ENCODE results near the gene TSFM. TPM values are rescaled to one million over a fixed set of nuclear protein-coding genes. Genes with fewer than 3 reads are reported as not detected.

The TSFM gene
- total and polyA plus RNA-seq, 4 donors = 17.1 to 40.0 (median 26.0) TPM

- 81 to 91% methylated on average over 14 of the region's 14 CpGs for WGBS, 2 donors
- TF ChIP-seq CTCF (IDR thresholded peaks at IDR 0.05; ENCODE audit: control extremely low read depth, extremely low read depth) = no peak
- no peak for ATAC-seq (ENCODE audit: insufficient read depth, low FRiP score)
- Histone ChIP-seq H3K4me3 (no peak overlapping the region), H3K4me1 (ENCODE audit: control insufficient read depth in 5 of 5, insufficient read depth in 5 of 5, low read length in 5 of 5) (peaks cover 0 to 10% (median 7%) of the 10 kb centered on the region in 5 donors), H3K27me3 (ENCODE audit: control insufficient read depth in 3 of 3, insufficient read depth in 3 of 3, low read length in 2 of 3) (no peaks in the 10 kb centered on the region), H3K9ac (ENCODE audit: insufficient read depth in 1 of 2, low read length in 2 of 2) (no peak overlapping the region), H3K27ac (ENCODE audit: low read depth in 1 of 2, low read length in 1 of 2) (no peak overlapping the region), H3K9me3 (ENCODE audit: control insufficient read depth in 4 of 4, insufficient read depth in 3 of 4, low read length in 3 of 4) (no peaks in the 10 kb centered on the region), H3K36me3 (ENCODE audit: control insufficient read depth in 4 of 4, insufficient read depth in 4 of 4, low read length in 4 of 4) (peaks cover 6 to 25% (median 14%) of the 10 kb centered on the region in 4 donors)
- no peak for DNase-seq
These were observed 30.8 kb downstream of the TSFM start for GRCh38 chr12:57813111-57813970.

GRCh38 chr12:57813971-57814772 is 31.6 kb downstream of the TSFM start:
- 70 to 84% methylated on average over 17 of the region's 17 CpGs for WGBS, 2 donors
- Histone ChIP-seq H3K36me3 (ENCODE audit: control insufficient read depth in 4 of 4, insufficient read depth in 4 of 4, low read length in 4 of 4) (peaks cover 9 to 26% (median 15%) of the 10 kb centered on the region in 4 donors), H3K4me3 (no peak overlapping the region)

GRCh38 chr12:57815177-57816000 is 32.8 kb downstream of the TSFM start:
- no peaks in the 10 kb centered on the region for H3K27me3 ChIP-seq (ENCODE audit: control insufficient read depth in 3 of 3, insufficient read depth in 3 of 3, low read length in 2 of 3)
- no peak overlapping the region for H3K4me3 ChIP-seq
- peaks cover 0 to 24% (median 16%) of the 10 kb centered on the region in 4 donors for H3K36me3 ChIP-seq (ENCODE audit: control insufficient read depth in 4 of 4, insufficient read depth in 4 of 4, low read length in 4 of 4)
- no peak overlapping the region for H3K27ac ChIP-seq (ENCODE audit: low read depth in 1 of 2, low read length in 1 of 2)
- H3K4me1 ChIP-seq (ENCODE audit: control insufficient read depth in 5 of 5, insufficient read depth in 5 of 5, low read length in 5 of 5) = peaks cover 0 to 12% (median 7%) of the 10 kb centered on the region in 5 donors
- WGBS, 2 donors = 85 to 89% methylated on average over 13 of the region's 13 CpGs
- H3K9ac ChIP-seq (ENCODE audit: insufficient read depth in 1 of 2, low read length in 2 of 2) = no peak overlapping the region
- DNase-seq = no peak
- ATAC-seq (ENCODE audit: insufficient read depth, low FRiP score) = no peak
- TF ChIP-seq CTCF (IDR thresholded peaks at IDR 0.05; ENCODE audit: control extremely low read depth, extremely low read depth) = no peak
- H3K9me3 ChIP-seq (ENCODE audit: control insufficient read depth in 4 of 4, insufficient read depth in 3 of 4, low read length in 3 of 4) = no peaks in the 10 kb centered on the region

More at GRCh38 chr12:57813971-57814772, 31.6 kb downstream of the TSFM start:
- Histone ChIP-seq H3K9ac (ENCODE audit: insufficient read depth in 1 of 2, low read length in 2 of 2) (no peak overlapping the region), H3K9me3 (ENCODE audit: control insufficient read depth in 4 of 4, insufficient read depth in 3 of 4, low read length in 3 of 4) (no peaks in the 10 kb centered on the region), H3K27ac (ENCODE audit: low read depth in 1 of 2, low read length in 1 of 2) (no peak overlapping the region), H3K4me1 (ENCODE audit: control insufficient read depth in 5 of 5, insufficient read depth in 5 of 5, low read length in 5 of 5) (peaks cover 0 to 12% (median 7%) of the 10 kb centered on the region in 5 donors), H3K27me3 (ENCODE audit: control insufficient read depth in 3 of 3, insufficient read depth in 3 of 3, low read length in 2 of 3) (no peaks in the 10 kb centered on the region)
- DNase-seq = no peak
- ATAC-seq (ENCODE audit: insufficient read depth, low FRiP score) = no peak
- TF ChIP-seq CTCF (IDR thresholded peaks at IDR 0.05; ENCODE audit: control extremely low read depth, extremely low read depth) = no peak

Data from lung (tissue), 12 donors.